DMS53 (cell line): Measurements from ENCODE around the gene KIF26B.

Experiments
- DNase-seq: peaks from one replicate; lab custom pipeline; 2025; lab: John Stamatoyannopoulos, UW

The KIF26B gene

GRCh38 chr1:245431706-245432105 lies 276.9 kb downstream of the KIF26B start:
- no peak for DNase-seq

- DNase-seq = no peak
These were observed 277.6 kb downstream of the KIF26B start for GRCh38 chr1:245432228-245432875.

DNA sequence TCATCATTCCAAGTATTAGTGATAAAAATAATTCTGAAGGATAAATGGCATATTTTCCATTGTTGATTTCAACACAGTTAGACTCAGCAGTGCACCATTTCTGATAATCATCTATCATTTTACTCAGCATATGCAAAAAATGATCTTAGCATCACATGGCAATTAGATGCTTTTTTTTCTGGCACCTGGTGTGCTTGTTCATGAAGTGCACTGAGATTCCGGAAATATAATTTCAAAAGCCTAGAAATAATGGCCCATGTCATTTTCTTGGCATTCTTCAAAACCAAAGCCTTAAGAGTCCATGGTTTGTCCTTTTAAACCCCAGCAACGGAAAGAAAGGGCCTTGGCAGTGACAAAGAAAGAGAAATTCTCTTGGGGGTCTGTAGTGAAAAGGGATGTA lies 278.8 kb downstream of the KIF26B start:
- no peak for DNase-seq

DNA sequence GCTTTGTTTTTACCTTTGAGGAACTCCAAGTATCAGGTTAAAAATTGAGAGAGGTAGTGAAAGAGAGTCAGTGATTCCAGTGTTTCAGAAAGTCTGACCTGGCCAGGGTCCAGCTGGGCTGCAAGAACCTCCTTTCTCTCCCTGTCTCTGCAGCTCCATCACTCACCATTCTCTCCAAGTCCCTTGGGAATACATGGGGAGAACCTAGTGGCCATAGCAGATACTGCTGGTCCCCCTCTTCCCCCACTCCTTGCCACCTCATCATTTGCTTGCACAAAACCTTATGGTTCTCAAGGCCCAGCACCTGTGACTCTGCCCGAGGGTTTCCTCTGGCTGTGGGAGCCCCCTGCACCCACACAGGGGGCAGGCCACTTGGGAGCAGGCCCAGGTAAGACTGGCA lies 279.5 kb downstream of the KIF26B start:
- peak; percentile 13 for DNase-seq

DNA sequence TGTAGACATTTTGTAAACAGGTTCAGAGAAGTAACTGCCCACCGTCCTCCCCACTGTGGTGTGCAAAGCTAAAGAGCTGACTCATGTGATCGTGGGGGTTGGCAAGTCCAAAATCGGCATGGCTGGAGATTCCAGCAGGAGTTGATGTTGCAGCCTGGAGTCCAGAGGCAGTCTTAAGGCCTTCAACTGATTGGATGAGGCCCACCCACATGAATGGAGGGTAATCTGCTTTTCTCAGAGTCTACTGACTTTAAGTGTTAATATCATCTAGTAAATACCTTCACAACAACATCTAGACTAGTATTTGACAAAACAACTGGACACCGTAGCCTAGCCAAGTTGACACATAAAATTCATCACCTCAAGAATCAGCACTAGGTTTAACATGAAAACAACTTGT lies 281.6 kb downstream of the KIF26B start:
- DNase-seq = no peak

- no peak for DNase-seq
These were observed 282.7 kb downstream of the KIF26B start for GRCh38 chr1:245437369-245438062.

DNA sequence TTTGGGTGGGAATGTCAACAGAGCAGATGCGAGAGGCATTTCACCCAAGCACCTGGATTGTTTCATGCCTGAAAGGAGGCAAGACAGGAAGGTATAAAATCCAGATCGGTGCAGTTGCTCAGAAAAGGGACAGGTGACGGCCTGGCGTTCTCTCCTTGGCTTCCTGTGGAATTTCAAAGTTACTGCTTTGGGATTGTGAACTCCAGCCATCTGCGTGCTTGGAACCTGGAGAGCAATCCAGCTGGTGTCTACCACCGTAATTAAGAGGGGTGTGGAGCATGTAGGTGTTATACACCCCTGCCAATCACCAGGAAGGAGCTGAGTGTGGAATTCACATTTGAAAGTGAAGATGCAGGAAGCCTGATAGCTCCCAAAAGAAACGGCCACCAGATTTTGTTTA lies 286.1 kb downstream of the KIF26B start:
- no peak for DNase-seq

GRCh38 chr1:245441689-245442088 lies 286.9 kb downstream of the KIF26B start:
- DNase-seq = no peak

GRCh38 chr1:245444147-245444828 lies 289.5 kb downstream of the KIF26B start:
- DNase-seq = no peak

GRCh38 chr1:245444945-245445344 lies 290.2 kb downstream of the KIF26B start:
- DNase-seq = no peak

DNA sequence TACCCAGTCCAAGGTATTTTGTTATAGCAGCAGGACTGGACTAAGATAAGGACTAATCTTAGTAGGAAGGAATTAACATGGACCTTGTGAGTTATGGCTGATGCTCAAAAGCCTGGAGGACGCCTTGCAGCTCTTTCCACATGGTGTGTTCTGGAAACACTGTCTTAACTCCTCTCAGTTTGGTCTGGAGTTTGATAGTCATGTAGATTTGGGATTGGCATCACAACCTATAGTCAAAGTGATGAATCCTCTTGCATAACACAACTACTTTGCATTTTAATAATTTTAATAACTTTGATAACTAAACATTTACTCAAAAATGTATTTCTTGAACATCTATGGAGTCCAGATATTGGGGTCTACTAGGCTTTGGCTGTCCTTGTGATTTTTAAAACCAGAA lies 293.7 kb downstream of the KIF26B start:
- DNase-seq = no peak

GRCh38 chr1:245448975-245449431 lies 294.2 kb downstream of the KIF26B start:
- peak; percentile 73 for DNase-seq

DNA sequence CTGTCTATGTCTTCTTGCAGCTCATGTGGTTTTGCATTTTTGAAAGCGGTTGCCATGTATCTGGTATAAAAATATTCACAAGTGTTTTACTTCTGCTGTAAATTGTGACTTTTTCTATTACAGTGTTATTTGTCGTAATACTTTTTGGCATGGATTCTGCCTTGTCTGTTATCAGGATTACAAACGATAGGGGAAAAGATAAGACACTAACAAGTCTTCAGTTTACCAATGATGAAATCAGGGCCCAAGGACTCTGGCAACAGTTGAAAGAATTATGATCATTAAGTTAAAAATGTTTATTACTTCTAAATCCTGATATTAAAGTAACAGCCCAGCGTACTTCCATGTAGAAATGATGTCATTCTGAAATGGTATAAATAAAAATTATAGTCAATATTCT lies 298.8 kb downstream of the KIF26B start:
- DNase-seq = no peak

GRCh38 chr1:245454051-245454450 lies 299.3 kb downstream of the KIF26B start:
- no peak for DNase-seq

DNA sequence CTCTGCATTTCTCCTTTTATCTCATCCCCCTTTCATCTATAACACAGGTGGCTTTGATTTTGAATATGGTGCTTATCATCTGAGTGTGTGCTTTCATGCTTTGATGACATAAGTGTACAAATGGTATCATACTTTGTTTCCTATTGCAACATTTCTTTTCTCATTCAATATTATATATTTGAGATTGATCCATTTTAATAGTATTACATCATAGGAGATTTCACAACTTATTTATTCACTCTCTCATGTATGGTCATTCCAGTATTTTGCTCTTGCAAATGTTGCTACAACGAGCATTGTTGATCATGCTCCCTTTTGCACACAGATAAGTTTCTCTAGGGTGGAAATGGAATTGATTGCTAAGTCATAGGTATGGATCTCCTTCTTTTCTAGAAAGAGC lies 302.8 kb downstream of the KIF26B start:
- no peak for DNase-seq

DNA sequence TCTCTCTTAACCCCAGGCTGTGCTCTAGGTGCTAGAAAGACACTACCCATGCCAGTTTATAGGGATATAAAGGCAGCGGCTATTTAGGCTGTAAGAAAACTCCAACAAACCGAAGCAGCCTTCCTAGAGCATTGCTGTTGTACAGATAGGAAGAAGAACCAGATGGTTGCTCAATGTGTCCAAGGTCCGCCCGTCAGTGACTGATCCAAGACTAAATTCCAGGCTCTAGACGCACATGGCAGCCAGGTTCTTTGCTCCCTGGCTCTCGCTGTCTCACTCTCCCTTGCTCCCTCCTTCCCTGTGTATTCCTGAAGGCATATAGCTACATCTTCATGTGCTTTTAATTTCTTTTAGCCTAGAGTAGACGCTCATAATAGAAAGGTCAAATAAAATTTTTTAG lies 303.4 kb downstream of the KIF26B start:
- no peak for DNase-seq

DNA sequence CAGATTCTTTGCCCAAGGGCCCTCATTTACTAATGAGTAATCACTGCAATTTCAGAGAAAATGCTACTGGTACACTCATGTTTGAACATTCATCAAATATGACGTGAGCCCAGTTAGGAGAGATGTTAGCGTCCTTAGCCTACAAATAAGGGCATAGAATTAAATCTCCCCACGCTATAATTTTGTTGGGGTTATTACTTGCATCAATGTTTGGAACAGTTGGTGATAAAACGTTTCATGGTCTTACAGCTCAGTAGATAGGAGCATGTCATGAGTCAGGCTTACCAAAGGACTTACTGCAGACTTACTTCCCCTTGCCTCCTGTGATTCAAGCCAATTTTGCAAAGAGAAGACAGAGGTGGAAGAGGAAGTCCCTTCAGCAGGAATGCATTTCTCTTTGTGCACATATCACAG lies 304.0 kb downstream of the KIF26B start:
- DNase-seq = no peak

DNA sequence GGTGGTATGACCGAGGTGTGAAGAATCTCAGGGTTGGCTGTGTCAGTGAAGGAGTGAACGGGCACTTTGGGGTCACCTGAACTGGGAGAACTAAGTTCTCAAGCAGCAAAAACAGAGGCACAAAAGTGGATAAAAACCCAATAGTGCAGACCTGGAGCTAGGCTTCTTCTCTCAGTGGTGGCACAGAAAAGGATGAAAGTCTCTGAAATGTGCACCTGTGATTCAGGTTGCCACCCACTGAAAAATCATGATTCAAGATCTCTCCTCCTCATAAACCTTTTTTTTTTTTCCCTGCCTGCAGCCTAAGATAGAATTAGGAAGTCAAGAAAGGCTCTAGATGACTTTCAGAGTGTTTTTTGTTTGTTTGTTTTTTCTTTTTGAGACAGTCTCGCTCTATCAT lies 304.8 kb downstream of the KIF26B start:
- DNase-seq = no peak

DNA sequence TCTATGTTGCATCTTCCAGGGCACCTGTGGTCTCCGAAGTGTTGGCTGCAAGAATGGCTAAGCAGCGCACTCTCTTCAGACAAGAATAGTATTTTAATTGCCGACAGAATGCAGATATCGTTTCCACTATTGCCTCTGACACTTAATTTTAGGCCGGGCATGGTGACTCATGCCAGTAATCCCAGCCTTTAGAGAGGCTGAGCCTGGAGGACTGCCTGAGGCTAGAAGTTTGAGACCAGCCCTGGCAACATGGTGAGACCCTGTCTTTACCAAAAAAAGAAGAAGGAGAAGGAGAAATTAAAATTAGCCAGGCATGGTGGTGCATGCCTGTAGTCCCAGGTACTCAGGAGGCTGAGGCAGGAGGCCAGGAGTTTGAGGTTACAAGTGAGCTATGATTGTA lies 306.9 kb downstream of the KIF26B start:
- DNase-seq = no peak

DNA sequence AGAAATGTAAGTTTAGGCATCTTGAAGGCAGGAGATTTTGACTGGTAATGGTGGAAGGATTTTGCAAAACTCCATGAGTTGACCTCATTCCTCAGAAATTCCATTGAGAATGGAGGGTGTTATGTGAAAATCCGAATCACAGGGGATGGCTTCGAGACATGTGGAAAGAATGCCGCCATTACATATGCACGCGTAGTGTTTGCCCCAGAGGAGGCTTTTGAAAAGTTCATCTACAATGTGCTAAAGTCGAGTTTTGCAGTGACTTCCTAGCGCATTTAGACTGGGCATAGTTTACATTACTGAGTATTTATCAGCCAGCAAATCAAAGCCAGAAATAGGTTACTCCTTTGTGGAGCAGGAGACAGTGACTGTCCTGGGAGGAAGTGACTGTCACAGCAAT lies 307.4 kb downstream of the KIF26B start:
- DNase-seq = no peak

DNA sequence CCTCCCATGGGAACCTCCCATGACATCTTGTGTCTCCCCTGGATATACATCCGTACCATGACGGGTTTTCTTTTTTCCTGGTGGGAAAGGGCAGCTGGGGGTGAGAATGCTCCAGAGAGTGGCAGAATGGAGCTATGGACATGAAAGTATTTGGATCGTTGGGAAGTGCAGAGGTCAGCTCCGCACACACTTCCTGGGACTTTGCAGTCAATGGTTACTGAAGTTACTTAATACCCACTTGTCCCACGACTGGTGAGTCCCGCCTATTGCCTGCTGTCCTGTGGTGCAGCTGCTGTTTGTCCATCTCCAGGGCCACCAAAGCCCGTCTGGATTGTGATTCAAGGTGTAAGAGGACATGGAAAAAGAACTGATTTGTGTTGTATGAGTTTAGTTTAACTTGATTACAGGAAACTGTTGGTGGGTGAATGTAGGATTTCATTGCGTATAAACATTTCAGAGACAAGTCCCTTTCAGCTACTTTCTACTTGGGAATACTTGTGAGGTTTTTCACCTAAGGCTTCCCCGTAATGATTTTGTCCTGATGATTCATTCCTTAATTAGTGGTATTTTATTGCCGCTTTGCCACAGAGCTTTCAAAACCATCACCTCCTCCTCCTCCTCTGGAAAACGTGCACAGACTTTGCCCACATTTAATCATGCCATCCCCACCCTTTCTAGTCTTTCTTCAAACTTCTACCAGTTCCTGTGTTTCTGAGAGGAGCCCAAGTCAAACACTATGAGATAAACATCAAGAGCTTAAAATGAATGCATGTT lies 308.8 kb downstream of the KIF26B start:
- DNase-seq = no peak

DNA sequence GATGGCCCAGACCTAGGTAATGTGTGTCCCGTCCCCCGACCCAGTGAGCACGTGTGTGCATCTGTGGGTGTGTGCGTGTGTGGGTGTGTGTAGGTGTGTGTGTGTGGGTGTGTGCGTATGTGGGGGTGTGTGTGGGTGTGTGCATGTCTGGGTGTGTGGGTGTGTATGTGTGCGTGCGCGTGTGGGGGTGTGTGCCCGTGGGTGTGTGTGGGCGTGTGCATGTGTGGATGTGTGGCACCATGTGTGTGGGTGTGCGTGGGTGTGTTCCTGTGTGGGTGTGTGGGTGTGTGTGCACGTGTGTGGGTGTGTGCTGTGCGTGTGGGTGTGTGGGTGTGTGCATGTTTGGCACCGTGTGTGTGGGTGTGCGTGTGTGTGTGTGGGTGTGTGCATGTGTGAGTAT lies 309.5 kb downstream of the KIF26B start:
- DNase-seq = no peak

- DNase-seq = no peak
These were observed 310.9 kb downstream of the KIF26B start for GRCh38 chr1:245465666-245466065.
